Measurements from ENCODE around the gene TEPSIN. TPM values are rescaled to one million over a fixed set of nuclear protein-coding genes. Genes with fewer than 3 reads are reported as not detected.
A peak's percentile ranks its signal among the peaks of the same experiment; 100 is the strongest.

Gene TEPSIN
- total RNA-seq, 1 experiment from 2014 or later = 19.5 TPM

- no peaks in the 10 kb centered on the region for H3K9me3 ChIP-seq
- no peaks in the 10 kb centered on the region for H3K27me3 ChIP-seq
- DNase-seq = no peak
- H3K4me3 ChIP-seq = no peak overlapping the region
- no peaks in the 10 kb centered on the region; the same call in 1 of the 2 replicates for H3K36me3 ChIP-seq
Observed at GRCh38 chr17:81191646-81192045, 47.2 kb downstream of the TEPSIN start.

- Histone ChIP-seq H3K4me3 (no peak overlapping the region), H3K36me3 (no peaks in the 10 kb centered on the region; the same call in 1 of the 2 replicates), H3K27me3 (no peaks in the 10 kb centered on the region), H3K9me3 (no peaks in the 10 kb centered on the region)
- DNase-seq = no peak
Observed at GRCh38 chr17:81191116-81191515, 47.7 kb downstream of the TEPSIN start.

GRCh38 chr17:81190591-81190990 is 48.3 kb downstream of the TEPSIN start:
- no peak for DNase-seq
- H3K27me3 ChIP-seq = no peaks in the 10 kb centered on the region
- no peaks in the 10 kb centered on the region for H3K9me3 ChIP-seq
- no peaks in the 10 kb centered on the region; the same call in 1 of the 2 replicates for H3K36me3 ChIP-seq
- no peak overlapping the region for H3K4me3 ChIP-seq

DNA sequence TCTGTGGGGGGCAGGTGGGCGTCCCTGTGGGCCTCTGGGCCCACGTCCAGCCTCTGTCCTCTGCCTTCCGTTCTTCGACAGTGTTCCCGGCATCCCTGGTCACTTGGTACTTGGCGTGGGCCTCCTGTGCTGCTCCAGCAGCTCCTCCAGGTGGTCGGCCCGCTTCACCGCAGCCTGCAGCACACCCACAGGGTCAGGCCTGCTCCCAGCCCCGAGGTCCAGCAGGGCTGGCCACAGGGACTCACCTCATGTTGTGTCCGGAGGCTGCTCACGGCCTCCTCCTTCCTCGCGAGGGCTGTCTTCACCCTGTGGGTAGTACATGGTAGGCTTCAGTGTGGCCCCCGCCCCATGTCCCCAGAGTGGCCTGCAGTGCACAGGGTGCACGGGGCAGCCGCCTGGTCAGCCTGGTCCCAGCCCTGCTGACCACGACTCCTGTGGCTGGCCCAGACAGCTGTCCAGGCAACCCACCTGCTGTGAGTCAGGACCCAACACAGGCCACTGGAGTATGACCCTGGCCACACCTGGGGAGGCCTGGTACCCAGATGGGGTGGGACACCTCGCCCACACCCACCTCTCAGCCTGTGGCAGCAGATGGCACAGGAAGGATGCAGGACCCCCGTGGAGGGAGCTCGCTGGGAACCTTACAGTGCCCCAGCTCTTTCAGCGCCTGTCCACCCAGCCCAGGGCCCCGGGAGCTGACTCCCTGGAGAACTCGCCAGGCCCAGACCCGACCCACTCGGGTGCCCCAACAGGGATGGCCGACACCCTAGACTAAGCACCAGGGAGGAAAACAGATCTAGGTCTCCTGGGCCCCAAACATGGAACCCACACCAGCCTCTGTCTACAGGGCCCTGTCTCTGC is 49.0 kb downstream of the TEPSIN start:
- Histone ChIP-seq H3K9me3 (no peaks in the 10 kb centered on the region), H3K4me3 (no peak overlapping the region), H3K36me3 (no peaks in the 10 kb centered on the region; the same call in 1 of the 2 replicates), H3K27me3 (no peaks in the 10 kb centered on the region)
- DNase-seq = peak; percentile 28

- Histone ChIP-seq H3K4me3 (no peak overlapping the region), H3K27me3 (no peaks in the 10 kb centered on the region), H3K36me3 (no peaks in the 10 kb centered on the region; the same call in 1 of the 2 replicates), H3K9me3 (no peaks in the 10 kb centered on the region)
- DNase-seq = peak; percentile 0
Observed at GRCh38 chr17:81189016-81189415, 49.8 kb downstream of the TEPSIN start.

DNA sequence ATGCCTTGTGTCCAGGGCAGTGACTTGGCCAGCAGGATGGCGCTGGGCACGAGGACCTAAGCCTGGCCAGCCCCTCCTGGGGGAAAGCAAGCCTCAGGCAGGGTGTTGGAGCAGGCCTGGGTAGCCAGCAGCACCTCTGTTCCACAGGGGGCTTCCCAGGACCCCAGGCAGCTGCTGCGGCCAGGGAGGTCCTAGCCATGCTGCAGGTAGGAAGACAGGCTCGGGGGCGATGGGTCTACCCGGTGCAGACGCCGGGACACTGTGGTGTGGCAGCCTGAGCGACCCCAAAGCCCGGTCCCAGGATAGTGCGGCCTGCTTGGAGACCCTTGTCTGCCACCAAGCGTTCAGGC is 50.4 kb downstream of the TEPSIN start:
- Histone ChIP-seq H3K36me3 (no peaks in the 10 kb centered on the region; the same call in 1 of the 2 replicates), H3K9me3 (no peaks in the 10 kb centered on the region)

GRCh38 chr17:81187586-81188490 is 51.0 kb downstream of the TEPSIN start:
- DNase-seq = no peak
- no peaks in the 10 kb centered on the region for H3K9me3 ChIP-seq
- H3K4me3 ChIP-seq = no peak overlapping the region
- no peaks in the 10 kb centered on the region for H3K36me3 ChIP-seq
- H3K27me3 ChIP-seq = no peaks in the 10 kb centered on the region

More for the DNA sequence above, 50.4 kb downstream of the TEPSIN start:
- no peaks in the 10 kb centered on the region for H3K27me3 ChIP-seq
- DNase-seq = no peak
- no peak overlapping the region for H3K4me3 ChIP-seq

DNA sequence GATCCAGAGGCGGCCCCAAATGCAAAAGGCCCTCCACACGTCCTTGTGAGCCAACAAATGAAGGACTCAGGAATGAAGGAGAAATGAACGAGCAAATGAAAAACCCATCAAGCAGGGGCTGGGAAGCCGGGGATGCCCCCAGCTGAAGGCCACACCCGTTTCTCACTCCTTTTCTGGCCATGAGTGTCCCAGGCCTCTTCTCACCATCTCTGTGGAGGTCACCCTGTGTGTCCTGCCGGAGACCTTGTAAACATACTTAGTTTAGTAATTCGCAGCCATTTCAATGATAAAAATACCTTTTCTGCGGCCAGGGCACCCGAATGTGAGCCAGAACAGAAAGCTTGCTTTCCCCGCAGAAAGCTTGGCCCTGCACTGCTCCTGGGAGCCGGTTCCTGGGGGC is 51.7 kb downstream of the TEPSIN start:
- Histone ChIP-seq H3K36me3 (no peaks in the 10 kb centered on the region), H3K9me3 (no peaks in the 10 kb centered on the region), H3K27me3 (no peaks in the 10 kb centered on the region), H3K4me3 (no peak overlapping the region)
- no peak for DNase-seq

DNA sequence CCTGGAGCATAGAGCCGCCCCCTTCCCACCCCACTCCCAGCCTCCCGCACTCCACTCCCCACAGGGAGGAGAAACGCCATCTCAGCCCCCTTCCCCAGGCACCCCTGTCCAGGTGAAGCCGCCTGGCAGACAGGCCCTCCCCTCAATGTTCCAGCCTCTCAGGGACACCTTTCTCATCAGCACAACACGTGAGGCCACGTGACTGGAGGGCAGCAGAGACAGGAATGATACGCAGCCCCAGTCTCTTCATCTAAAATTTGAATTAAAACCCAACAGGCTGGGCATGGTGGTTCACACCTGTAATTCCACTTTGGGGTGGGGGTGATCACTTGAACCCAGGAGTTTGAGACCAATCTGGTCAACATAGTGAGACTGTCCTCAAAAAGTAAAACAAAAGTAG is 52.7 kb downstream of the TEPSIN start:
- no peaks in the 10 kb centered on the region for H3K9me3 ChIP-seq
- H3K4me3 ChIP-seq = no peak overlapping the region
- H3K27me3 ChIP-seq = no peaks in the 10 kb centered on the region
- DNase-seq = no peak
- no peaks in the 10 kb centered on the region for H3K36me3 ChIP-seq

DNA sequence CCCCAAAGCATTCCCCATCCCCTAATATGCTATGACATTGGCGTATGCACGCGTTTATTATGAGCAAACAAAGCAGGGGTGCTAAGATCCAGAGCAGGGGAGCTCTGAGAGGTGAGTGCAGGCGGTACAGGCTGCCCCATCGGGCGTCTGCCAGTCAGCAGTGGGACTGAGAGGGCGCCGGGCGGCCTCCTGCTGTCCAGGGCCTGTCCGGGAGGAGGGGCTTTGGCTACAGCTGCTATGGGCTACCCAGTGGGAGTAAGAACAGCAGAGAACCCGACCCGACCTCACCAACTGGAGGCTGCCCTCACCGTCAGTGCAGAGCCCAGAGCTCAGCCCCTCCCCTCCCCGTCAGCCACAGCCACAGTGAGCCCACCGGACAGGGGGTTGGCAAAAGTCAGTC is 54.3 kb downstream of the TEPSIN start:
- Histone ChIP-seq H3K9me3 (no peaks in the 10 kb centered on the region), H3K36me3 (no peaks in the 10 kb centered on the region)

DNA sequence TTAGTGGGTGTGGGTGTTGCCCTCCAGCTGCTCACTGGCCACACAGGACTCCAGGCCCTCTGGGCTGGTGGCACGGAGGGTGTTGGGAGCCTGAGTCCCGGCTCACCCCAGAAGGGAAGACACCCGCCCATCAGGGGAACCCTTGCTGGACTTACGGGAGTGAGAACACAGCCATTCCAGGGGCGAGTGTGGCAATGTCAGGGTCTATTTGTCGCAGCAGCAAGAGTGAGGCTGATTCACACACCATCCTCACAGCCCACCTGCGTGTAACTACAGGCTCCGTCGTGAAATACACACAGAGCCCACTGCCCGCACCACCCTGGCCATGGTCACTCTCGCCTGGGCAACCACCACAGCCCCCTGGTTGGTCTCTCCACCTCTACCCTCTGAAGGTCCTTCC is 55.0 kb downstream of the TEPSIN start:
- H3K36me3 ChIP-seq = no peaks in the 10 kb centered on the region
- DNase-seq = no peak

More for the DNA sequence above, 54.3 kb downstream of the TEPSIN start:
- DNase-seq = no peak
- H3K4me3 ChIP-seq = no peak overlapping the region
- H3K27me3 ChIP-seq = no peaks in the 10 kb centered on the region

GRCh38 chr17:81183316-81183715 is 55.5 kb downstream of the TEPSIN start:
- Histone ChIP-seq H3K36me3 (no peaks in the 10 kb centered on the region), H3K9me3 (no peaks in the 10 kb centered on the region), H3K27me3 (no peaks in the 10 kb centered on the region), H3K4me3 (no peak overlapping the region)
- no peak for DNase-seq

More for the DNA sequence above, 55.0 kb downstream of the TEPSIN start:
- Histone ChIP-seq H3K9me3 (no peaks in the 10 kb centered on the region), H3K4me3 (no peak overlapping the region), H3K27me3 (no peaks in the 10 kb centered on the region)

DNA sequence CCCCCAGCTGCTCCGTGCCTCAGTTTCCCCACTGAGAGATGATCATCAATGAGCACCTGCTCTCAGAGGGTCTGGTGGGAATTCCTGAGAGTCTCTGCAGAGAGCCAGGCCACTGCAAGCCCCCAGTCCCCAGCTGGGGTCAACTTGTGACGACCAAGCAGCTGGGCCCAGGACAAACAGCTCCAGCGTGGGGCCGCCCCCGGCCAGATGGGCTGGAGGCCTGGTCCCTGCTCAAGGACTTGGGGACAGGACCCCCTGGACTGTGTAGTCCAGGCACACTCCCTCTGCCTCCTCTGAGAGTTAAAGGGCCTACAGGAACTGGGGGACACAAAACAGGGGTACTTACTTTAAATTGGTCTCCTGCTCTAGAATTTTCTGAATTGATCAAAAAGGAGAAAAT is 56.3 kb downstream of the TEPSIN start:
- Histone ChIP-seq H3K4me3 (no peak overlapping the region), H3K36me3 (no peaks in the 10 kb centered on the region), H3K27me3 (no peaks in the 10 kb centered on the region), H3K9me3 (no peaks in the 10 kb centered on the region)
- no peak for DNase-seq

DNA sequence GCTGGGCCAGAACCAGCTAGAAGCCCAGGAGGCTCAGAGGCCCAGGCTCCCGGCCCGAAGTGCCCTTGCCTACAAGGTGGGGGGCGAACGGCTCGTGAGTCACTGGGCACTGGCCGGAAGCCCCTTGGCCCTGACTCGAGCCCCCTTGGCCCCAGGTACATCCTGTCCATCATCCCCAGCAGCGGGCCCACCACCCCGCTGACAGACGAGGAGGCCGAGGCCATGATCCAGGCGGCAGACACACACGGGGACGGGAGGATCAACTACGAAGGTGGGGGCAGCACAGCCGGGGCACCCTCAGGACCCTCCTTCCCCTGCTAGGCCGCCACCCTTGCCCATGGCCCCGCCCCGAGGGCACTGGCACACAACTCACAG is 57.1 kb downstream of the TEPSIN start:
- DNase-seq = no peak

DNA sequence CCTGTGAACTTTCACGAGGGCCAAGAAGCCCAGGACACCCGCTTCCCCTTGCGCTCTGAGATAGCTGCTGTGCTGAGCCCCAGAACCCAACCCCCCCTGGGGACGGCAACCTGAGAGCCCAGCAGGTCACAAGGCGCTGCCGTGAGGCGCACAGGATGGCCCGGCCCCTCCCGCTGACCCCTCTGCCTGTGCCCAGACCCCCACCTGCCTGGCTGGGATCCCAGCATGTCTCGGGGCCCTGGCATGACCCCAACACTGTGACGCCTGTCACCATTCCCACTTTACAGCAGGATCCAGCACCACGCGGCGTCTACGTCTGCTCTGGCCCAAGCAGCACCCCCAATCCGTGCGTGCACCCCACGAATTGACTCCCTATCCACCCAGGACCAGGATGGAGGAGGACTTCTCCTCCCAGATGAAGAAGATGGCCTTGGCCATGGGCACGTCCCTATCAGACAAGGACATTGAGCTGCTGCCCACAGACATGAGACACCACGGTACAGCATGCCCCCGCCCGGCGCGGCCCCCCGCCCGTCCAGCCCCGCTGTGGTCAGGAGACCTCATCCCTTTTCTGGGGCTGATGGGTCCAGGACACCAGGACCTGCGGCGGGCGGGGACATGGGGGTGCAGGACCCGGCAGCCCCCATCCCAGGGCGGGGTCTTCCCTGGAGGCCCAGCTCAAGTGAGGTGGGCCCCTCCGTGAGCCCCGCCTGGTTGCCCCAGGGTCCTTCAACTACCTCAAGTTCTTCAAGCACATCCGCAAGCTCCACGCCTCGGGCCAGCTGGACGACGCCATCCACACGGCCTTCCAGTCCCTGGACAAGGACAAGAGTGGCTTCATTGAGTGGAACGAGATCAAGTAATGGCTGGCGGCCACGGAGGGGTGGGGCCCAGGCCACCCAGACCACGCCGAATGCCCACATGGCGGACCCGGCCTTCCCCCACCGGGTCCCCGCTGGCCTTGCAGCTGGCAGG is 57.7 kb downstream of the TEPSIN start:
- Histone ChIP-seq H3K9me3 (no peaks in the 10 kb centered on the region), H3K36me3 (no peaks in the 10 kb centered on the region), H3K4me3 (no peak overlapping the region), H3K27me3 (no peaks in the 10 kb centered on the region)
- DNase-seq = no peak

More for the DNA sequence above, 57.1 kb downstream of the TEPSIN start:
- Histone ChIP-seq H3K9me3 (no peaks in the 10 kb centered on the region), H3K36me3 (no peaks in the 10 kb centered on the region), H3K4me3 (no peak overlapping the region), H3K27me3 (no peaks in the 10 kb centered on the region)

GRCh38 chr17:81179861-81180260 is 59.0 kb downstream of the TEPSIN start:
- no peak overlapping the region for H3K4me3 ChIP-seq
- no peaks in the 10 kb centered on the region for H3K27me3 ChIP-seq
- DNase-seq = no peak
- no peaks in the 10 kb centered on the region for H3K36me3 ChIP-seq
- peaks cover 8% of the 10 kb centered on the region for H3K9me3 ChIP-seq

All from MG63 (cell line).